CD14-positive monocyte (primary cell): ENCODE measurements around the gene OAF. TPM values are rescaled to one million over a fixed set of nuclear protein-coding genes. Genes with fewer than 3 reads are reported as not detected.

ENCODE experiments used
- DNase-seq, 3 donors: peaks; one replicate each; pipeline ENCODE4 v3.0.0-alpha.2; 2011 to 2022
- H2AFZ ChIP-seq: 2 replicates; pipeline ENCODE4 v1.6.0; 2012; ENCODE audit warnings: mild to moderate bottlenecking, low read depth, low read length, inconsistent platforms; ENCODE audit not compliant: insufficient read depth, poor library complexity, severe bottlenecking
- H3K27ac ChIP-seq, 2 donors: 1 replicate in 1 of 2; 2 replicates in 1 of 2; pipeline ENCODE4 v1.5.1; 2012 to 2013; ENCODE audit warnings: low read length in 2 of 2, control low read depth in 1 of 2, inconsistent platforms in 1 of 2, low read depth in 1 of 2, mild to moderate bottlenecking in 1 of 2
- H3K27me3 ChIP-seq, 2 donors: one replicate each; pipeline versions ENCODE4 v1.6.0 to v1.6.1; 2011 to 2013; ENCODE audit warnings: low read length in 2 of 2; ENCODE audit not compliant: control insufficient read depth in 2 of 2, insufficient read depth in 2 of 2
- H3K36me3 ChIP-seq, 2 donors: replicated peaks in 1 of 2; 1 replicate in 1 of 2; 2 replicates in 1 of 2; pipeline versions ENCODE4 v1.5.1 to v1.6.1; 2012 to 2013; ENCODE audit warnings: low read length in 2 of 2, control low read depth in 1 of 2, inconsistent platforms in 1 of 2, mild to moderate bottlenecking in 1 of 2; ENCODE audit not compliant: insufficient read depth in 2 of 2, control insufficient read depth in 1 of 2
- H3K4me1 ChIP-seq, 2 donors: 1 replicate in 1 of 2; 2 replicates in 1 of 2; pipeline versions ENCODE4 v1.5.1 to v1.6.1; 2012 to 2013; ENCODE audit warnings: low read length in 2 of 2, control low read depth in 1 of 2, inconsistent platforms in 1 of 2, mild to moderate bottlenecking in 1 of 2, moderate library complexity in 1 of 2; ENCODE audit not compliant: insufficient read depth in 2 of 2, control insufficient read depth in 1 of 2
- H3K4me2 ChIP-seq: replicated peaks from 2 replicates; pipeline ENCODE3; 2012; ENCODE audit warnings: low read length, moderate library complexity, mild to moderate bottlenecking; ENCODE audit not compliant: poor library complexity, severe bottlenecking; ENCODE audit errors: extremely low read depth
- H3K4me3 ChIP-seq, 3 experiments: fragments of 200-600 bp in 1 of 3; sonication (generic) in 1 of 3; replicated peaks in 1 of 3; 1 replicate in 2 of 3; 2 replicates in 1 of 3; pipeline ENCODE4 v1.5.1; 2011 to 2013; ENCODE audit warnings: low read length in 3 of 3, mild to moderate bottlenecking in 3 of 3, control low read depth in 2 of 3, low read depth in 2 of 3, inconsistent platforms in 1 of 3, moderate library complexity in 1 of 3
- H3K79me2 ChIP-seq: 2 replicates; pipeline ENCODE4 v1.6.0; 2012; ENCODE audit warnings: mild to moderate bottlenecking, control low read depth, inconsistent platforms, low read length, moderate library complexity; ENCODE audit not compliant: insufficient read depth
- H3K9ac ChIP-seq: 2 replicates; pipeline ENCODE4 v1.6.0; 2017; ENCODE audit warnings: low read length, mild to moderate bottlenecking; ENCODE audit not compliant: insufficient read depth, poor library complexity, severe bottlenecking
- H3K9me3 ChIP-seq, 2 donors: replicated peaks in 1 of 2; 1 replicate in 1 of 2; 2 replicates in 1 of 2; pipeline versions ENCODE4 v1.5.1 to v1.6.1; 2012 to 2013; ENCODE audit warnings: low read length in 2 of 2, control low read depth in 1 of 2; ENCODE audit not compliant: control insufficient read depth in 1 of 2, insufficient read depth in 1 of 2
- H4K20me1 ChIP-seq: 2 replicates; pipeline ENCODE4 v1.6.0; 2012; ENCODE audit warnings: mild to moderate bottlenecking, low read length, control low read depth, moderate library complexity; ENCODE audit not compliant: insufficient read depth
- H3K27ac Mint-ChIP-seq, 7 donors: one replicate each; pipeline ENCODE4 v1.8.0; 2020; ENCODE audit warnings: mild to moderate bottlenecking in 7 of 7, mixed read lengths in 7 of 7, moderate library complexity in 6 of 7, inconsistent platforms in 2 of 7
- H3K27me3 Mint-ChIP-seq, 3 donors: one replicate each; pipeline ENCODE4 v1.8.0; 2021 to 2022; ENCODE audit warnings: low read depth in 3 of 3, mild to moderate bottlenecking in 3 of 3, mixed read lengths in 3 of 3, moderate library complexity in 3 of 3, inconsistent platforms in 1 of 3
- H3K36me3 Mint-ChIP-seq, 2 donors: one replicate each; pipeline ENCODE4 v1.8.0; 2020; ENCODE audit warnings: mixed read lengths in 2 of 2, inconsistent platforms in 1 of 2, mild to moderate bottlenecking in 1 of 2
- H3K4me1 Mint-ChIP-seq: one replicate; pipeline ENCODE4 v1.8.0; 2020; ENCODE audit warnings: mild to moderate bottlenecking, mixed read lengths
- H3K4me3 Mint-ChIP-seq, 2 donors: one replicate each; pipeline ENCODE4 v1.8.0; 2020; ENCODE audit warnings: mild to moderate bottlenecking in 2 of 2, mixed read lengths in 2 of 2, moderate library complexity in 1 of 2
- H3K9me3 Mint-ChIP-seq, 7 donors: one replicate each; pipeline ENCODE4 v1.8.0; 2020 to 2022; ENCODE audit warnings: mixed read lengths in 7 of 7, mild to moderate bottlenecking in 6 of 7, moderate library complexity in 6 of 7, inconsistent platforms in 2 of 7
- WGBS: methylation state at CpG from one replicate; pipeline ENCODE4 v1.1.5; 2013; ENCODE audit warnings: missing lambda C conversion rate; ENCODE audit not compliant: insufficient coverage; 5-methylcytosine and 5-hydroxymethylcytosine counted together
- intact Hi-C, 2 donors: fragments of 100-400 bp; cut with micrococcal nuclease; formaldehyde crosslinking; loops; one replicate each; pipeline versions ENCODE4 v1.15.0 to v1.15.1; 2023
- polyA plus RNA-seq, 3 donors: library from polyadenylated mRNA; depleted of rRNA in 1 of 3; unstranded in 2 of 3; stranded (reverse) in 1 of 3; fragments of 300-500 nt in 2 of 3; fragments of >200 nt in 1 of 3; fragmentation: Illumina TruSeq in 2 of 3; gene quantifications; 1 replicate in 2 of 3; 2 replicates in 1 of 3; pipeline ENCODE4 v1.2.3, GENCODE V29; 2012 to 2021
- TF ChIP-seq, protein P1 (sequence below): fragments of 200-600 bp; IDR thresholded peaks from one replicate; pipeline ENCODE4 v1.8.0; 2022; ENCODE audit warnings: antibody characterized with exemption, mild to moderate bottlenecking

OAF gene
- polyA plus RNA-seq, 3 donors = 31.5 to 57.2 (median 49.2) TPM

DNA sequence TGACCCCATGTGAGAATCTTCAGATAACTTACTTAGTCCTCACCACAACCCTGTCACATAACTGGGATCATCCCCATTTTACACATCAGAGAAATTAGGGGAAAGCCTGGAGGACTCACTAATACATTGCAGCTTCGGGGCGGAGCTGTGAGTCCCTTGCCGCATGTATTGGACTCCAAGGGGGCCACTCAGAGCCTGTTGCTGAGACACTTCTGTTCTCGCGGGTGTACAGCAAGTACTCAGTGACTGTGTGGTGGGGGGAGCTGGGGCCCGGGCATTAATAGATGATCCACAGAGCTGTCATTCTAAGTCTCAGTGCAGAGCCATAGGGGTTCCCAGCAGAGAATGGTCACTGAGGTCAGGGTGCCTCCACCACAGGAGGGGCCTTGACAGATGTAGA, 13.5 kb downstream of the OAF start:
- intact Hi-C loops = no loop called here
- Mint-ChIP-seq H3K27ac (peak overlapping the region; percentile 85 to 93 (median 86)), H3K27me3 (peaks cover 0 to 2% (median 0%) of the 10 kb centered on the region in 3 donors), H3K4me3 (peak overlapping the region; percentile 75 to 90), H3K36me3 (peaks cover 47 to 60% of the 10 kb centered on the region in 2 donors), H3K4me1 (peaks cover 72% of the 10 kb centered on the region), H3K9me3 (no peaks in the 10 kb centered on the region)
- TF ChIP-seq, protein P1, sequence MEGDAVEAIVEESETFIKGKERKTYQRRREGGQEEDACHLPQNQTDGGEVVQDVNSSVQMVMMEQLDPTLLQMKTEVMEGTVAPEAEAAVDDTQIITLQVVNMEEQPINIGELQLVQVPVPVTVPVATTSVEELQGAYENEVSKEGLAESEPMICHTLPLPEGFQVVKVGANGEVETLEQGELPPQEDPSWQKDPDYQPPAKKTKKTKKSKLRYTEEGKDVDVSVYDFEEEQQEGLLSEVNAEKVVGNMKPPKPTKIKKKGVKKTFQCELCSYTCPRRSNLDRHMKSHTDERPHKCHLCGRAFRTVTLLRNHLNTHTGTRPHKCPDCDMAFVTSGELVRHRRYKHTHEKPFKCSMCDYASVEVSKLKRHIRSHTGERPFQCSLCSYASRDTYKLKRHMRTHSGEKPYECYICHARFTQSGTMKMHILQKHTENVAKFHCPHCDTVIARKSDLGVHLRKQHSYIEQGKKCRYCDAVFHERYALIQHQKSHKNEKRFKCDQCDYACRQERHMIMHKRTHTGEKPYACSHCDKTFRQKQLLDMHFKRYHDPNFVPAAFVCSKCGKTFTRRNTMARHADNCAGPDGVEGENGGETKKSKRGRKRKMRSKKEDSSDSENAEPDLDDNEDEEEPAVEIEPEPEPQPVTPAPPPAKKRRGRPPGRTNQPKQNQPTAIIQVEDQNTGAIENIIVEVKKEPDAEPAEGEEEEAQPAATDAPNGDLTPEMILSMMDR = no peak
- H3K27me3 ChIP-seq = no peaks in the 10 kb centered on the region
- H3K4me3 ChIP-seq = peak overlapping the region in 2 of 3 experiments; percentile 15 to 69
- no peaks in the 10 kb centered on the region for H3K9me3 ChIP-seq
- H3K27ac ChIP-seq = peak overlapping the region; percentile 18 to 71
- H3K9ac ChIP-seq = peak overlapping the region; percentile 15
- H3K4me1 ChIP-seq = peaks cover 46 to 54% of the 10 kb centered on the region in 2 donors
- H4K20me1 ChIP-seq = peaks cover 19% of the 10 kb centered on the region
- no peak overlapping the region for H2AFZ ChIP-seq
- H3K4me2 ChIP-seq = peak overlapping the region; percentile 75
- H3K79me2 ChIP-seq = peaks cover 10% of the 10 kb centered on the region
- peaks cover 21 to 59% of the 10 kb centered on the region in 2 donors for H3K36me3 ChIP-seq
- 17% methylated on average over 6 of the region's 6 CpGs for WGBS
- peak in 2 of 3 donors; percentile 13 to 53 for DNase-seq

DNA sequence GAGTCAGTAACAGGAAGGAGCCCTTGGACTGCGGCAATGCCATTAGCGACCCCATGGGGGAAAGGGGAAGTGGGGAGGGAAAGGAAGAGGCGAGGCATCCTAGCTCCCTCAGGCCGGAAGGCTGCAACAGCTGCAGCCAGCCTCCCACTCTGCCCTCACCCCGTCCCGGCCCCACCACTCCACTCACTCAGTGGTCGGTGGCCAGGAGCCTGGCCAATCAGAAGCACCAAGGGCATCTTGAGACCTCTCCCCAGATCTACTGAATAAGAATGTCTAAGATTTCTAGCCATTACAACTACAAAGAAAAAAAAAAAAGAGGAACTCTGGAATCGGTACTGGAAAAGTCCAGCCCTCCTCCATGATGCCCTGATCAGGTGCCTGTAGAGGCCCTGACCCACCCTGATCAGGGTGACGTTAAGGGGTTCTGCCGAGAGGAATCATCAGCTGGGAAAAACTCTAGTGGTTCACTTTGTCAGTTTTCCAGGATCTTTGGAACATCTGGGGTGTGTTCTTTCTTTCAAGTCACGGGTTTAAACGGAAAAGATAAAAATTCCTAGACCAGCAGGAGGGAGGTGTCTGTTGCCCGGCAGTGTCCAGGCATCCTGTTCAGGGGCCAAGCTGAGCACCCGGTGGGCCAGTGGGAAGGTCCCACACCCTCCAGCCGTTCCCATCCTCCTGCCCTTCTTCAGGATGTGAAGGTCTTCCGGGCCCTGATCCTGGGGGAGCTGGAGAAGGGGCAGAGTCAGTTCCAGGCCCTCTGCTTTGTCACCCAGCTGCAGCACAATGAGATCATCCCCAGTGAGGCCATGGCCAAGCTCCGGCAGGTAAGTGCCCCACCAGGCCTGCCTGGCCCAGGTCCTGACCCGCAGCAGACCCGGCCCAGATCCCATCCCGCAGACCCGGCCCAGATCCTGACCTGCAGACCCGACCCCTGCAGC, 14.4 kb downstream of the OAF start:
- H3K27ac Mint-ChIP-seq = peak overlapping the region; percentile 85 to 93 (median 87)
- peak overlapping the region; percentile 53 for H2AFZ ChIP-seq
- H3K4me3 Mint-ChIP-seq = peak overlapping the region; percentile 75 to 90
- H3K9me3 Mint-ChIP-seq = no peaks in the 10 kb centered on the region
- peaks cover 42 to 59% of the 10 kb centered on the region in 2 donors for H3K36me3 Mint-ChIP-seq
- WGBS = 48% methylated on average over 14 of the region's 22 CpGs
- peaks cover 0 to 2% (median 0%) of the 10 kb centered on the region in 3 donors for H3K27me3 Mint-ChIP-seq
- H3K27ac ChIP-seq = peak overlapping the region; percentile 18 to 71
- H3K36me3 ChIP-seq = peaks cover 20 to 59% of the 10 kb centered on the region in 2 donors
- H3K27me3 ChIP-seq = no peaks in the 10 kb centered on the region
- H4K20me1 ChIP-seq = peaks cover 10% of the 10 kb centered on the region
- H3K4me1 ChIP-seq = peaks cover 46 to 54% of the 10 kb centered on the region in 2 donors
- peak overlapping the region; percentile 75 for H3K4me2 ChIP-seq
- intact Hi-C loops = loop anchor here in 1 of 2 donors (1.0 kb wide), 1 partner anchor 51 kb away; no protein-coding TSS in a partner anchor
- peaks cover 65% of the 10 kb centered on the region for H3K4me1 Mint-ChIP-seq
- TF ChIP-seq, protein P1 = no peak
- H3K9ac ChIP-seq = peak overlapping the region; percentile 15
- DNase-seq = peak; percentile 68 to 81 (median 80)
- peaks cover 3% of the 10 kb centered on the region for H3K79me2 ChIP-seq
- peak overlapping the region; percentile 6 to 69 (median 15) for H3K4me3 ChIP-seq
- no peaks in the 10 kb centered on the region for H3K9me3 ChIP-seq
